A549 (cell line): ENCODE data around the gene MAML3.

Experiments used
- CTCF ChIP-seq: fragments of >200 bp; sonication (Bioruptor Twin); formaldehyde crosslinking; IDR thresholded peaks from 3 replicates; pipeline ENCODE4 v1.5.1; 2016
- PBX3 ChIP-seq: IDR thresholded peaks from 2 replicates; pipeline ENCODE4 v1.6.1; 2012
- POLR2A ChIP-seq: IDR thresholded peaks from 2 replicates; pipeline ENCODE4 v1.6.1; 2012; ENCODE audit warnings: mild to moderate bottlenecking, low read length
- RAD21 ChIP-seq, 2 experiments: fragments of >200 bp in 1 of 2; sonication (Bioruptor Twin) in 1 of 2; formaldehyde crosslinking in 1 of 2; IDR thresholded peaks in 1 of 2; conservative IDR thresholded peaks in 1 of 2; 2 replicates in 1 of 2; 3 replicates in 1 of 2; pipeline ENCODE4 v1.6.1; 2012 to 2018; ENCODE audit warnings: inconsistent platforms in 1 of 2

DNA sequence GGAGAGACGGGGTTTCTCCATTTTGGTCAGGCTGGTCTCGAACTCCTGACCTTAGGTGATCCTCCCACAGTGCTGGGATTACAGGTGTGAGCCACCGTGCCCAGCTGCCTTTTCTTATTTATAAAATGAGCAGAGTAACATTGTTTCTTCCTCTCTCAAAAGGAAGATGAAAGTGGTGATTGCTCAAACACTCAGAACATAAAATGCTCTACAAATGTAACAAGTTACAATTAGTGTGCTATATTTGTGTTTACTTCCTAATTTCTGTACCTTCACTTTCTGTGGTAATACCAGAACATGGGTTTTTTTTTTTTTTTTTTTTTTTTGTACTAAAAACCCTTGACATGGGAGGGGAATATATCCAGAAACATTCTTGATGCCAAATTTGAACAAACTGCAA is 290.5 kb downstream of the MAML3 start:
- no peak for TF ChIP-seq PBX3
- TF ChIP-seq CTCF = no peak
- TF ChIP-seq RAD21 (conservative IDR thresholded peaks at IDR 0.05 in 1 of 2, IDR thresholded peaks at IDR 0.05 in 1 of 2) = no peak
- no peak for TF ChIP-seq POLR2A
